Forelimb muscle (tissue), 1 donor: ENCODE results near the gene SLC12A5. TPM values are rescaled to one million over a fixed set of nuclear protein-coding genes. Genes with fewer than 3 reads are reported as not detected.
"Not testable (repeated sequence)": the region's sequence is repeated elsewhere in the genome, so short reads cannot be mapped to it uniquely, and the experiment has no call there.

Experiments
- DNase-seq: peaks from one replicate; pipeline ENCODE4 v3.0.0-alpha.2; 2013; ENCODE audit warnings: low read depth
- polyA plus RNA-seq: library from polyadenylated mRNA; unstranded; fragments of 120-200 nt; gene quantifications from one replicate; pipeline ENCODE4 v1.2.1, GENCODE V29; 2013; ENCODE audit not compliant: insufficient read length

SLC12A5 gene
- polyA plus RNA-seq, 1 donor: 0.52 TPM

DNA sequence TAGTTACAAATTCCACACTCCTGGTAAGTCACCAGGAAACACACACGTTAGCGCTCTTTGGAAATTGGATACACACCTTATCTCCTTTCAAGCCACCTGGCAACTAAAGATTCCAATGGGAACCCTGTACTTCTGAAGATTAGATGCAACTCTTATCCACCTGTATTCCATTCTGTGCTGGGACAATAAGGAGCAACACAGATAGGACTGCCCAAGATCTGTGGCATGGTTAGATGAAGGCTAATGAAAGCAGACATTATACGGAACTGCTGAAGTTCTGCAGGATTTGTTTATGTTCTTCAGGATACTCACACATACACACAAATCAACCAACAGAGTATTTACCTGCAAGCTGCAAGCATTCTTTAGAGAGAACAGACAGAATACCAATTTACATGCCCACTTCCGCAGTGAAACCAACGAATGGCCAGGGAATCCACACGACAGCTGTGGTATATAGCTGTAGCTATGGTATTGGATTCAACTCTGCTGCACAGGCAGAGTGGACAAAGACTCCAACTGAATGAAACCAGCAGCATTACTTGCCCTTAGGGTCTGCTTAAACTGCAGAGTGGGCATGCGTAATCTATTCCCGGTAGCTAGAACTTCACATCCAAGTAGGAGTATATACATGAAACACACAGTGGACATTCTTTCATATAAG lies 48.8 kb downstream of the SLC12A5 start:
- DNase-seq: no peak

DNA sequence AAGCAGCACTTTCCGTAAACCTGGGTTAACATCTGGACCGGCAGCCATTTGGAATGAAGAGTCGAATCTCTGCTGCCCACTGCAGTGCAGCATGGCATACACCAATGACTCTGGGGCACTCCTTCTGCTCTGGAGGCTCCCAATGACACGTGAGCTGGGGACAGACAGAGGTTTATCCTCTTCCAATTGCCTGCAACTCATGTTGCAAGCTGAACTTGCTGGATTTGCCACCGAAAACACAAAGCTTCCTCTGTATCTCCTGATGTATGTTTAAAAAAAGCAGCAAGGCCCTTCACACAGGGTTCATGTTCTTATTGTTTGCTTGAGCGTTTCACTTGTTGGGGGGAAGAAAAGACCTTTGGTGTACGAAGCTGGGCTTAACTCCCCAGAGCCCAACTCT lies 49.9 kb downstream of the SLC12A5 start:
- DNase-seq: no peak

DNA sequence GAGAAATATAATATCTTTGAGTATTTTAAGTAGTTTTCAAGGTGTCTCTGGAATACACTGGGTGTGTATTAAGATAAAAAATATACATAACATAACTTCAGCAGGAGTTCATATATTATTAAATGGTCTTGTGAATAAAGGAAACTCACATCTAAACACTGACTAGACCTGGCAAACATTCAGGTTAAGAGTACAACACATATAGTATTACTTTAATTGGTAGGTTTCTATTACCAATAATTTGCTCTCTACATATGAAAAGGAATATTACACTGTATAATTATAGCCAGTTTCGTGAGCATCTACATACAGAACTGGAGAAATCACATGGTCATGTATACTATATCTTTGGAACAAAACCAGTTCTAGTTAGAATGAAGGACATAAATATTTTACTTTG lies 52.1 kb downstream of the SLC12A5 start:
- DNase-seq: no peak

DNA sequence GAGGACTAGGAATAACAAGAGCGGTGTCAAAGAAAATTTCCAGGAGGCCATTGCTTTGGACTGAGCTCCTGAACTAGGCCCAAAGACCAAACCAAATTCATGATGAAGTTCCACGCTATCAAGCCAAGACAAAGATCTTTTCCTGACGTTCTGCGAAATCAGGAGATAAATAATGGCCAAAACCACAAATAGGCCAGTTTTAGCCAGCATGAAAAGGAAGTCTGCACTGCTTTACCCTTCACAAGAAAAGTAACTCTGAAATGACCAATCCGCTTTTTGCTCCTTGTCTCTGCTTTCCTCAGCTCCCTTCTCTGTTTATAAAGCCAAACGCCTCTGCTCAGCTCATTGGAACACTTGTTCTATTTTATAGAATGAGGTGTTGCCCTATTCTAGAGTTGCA lies 54.1 kb downstream of the SLC12A5 start:
- no peak for DNase-seq

DNA sequence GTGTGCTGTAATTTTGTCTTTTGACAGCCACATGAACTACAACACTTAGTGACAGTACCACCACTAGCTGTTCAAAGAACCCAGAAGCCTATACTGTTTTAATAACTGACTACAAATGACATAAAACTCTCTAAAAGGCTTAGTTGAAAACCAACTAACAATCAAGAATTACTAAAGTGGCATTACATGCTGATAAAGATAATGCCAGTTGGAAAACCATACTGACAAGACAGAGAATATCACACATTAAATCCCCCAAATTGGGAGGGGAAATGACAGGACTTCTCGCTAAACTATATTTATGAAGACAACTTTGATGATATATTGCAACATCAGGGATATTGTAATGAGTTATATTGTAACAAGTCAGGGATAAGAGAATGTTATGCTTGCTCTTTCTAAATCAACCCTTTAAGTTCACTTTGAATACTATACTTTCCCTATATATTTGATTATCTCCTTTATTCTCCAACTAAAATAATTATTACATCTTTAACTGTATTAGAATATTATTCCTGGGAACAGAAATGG lies 54.6 kb downstream of the SLC12A5 start:
- no peak for DNase-seq

DNA sequence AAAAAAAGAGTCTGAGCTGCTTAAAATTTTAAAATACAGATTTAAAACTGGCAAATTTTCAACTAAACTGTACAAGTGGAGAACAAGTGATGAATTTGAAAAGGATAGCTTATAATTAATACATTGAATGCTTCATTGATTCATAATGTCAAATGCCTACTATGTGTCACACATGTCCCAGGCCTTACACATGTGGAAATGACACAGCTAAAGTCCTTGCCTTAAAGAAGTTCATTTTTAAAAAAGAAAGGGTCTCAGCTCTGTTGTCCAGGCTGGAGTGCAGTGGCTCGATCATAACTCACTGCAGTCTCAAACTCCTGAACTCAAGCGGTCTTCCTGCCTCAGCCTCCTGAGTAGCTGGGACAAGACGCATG lies 55.8 kb downstream of the SLC12A5 start:
- no peak for DNase-seq

DNA sequence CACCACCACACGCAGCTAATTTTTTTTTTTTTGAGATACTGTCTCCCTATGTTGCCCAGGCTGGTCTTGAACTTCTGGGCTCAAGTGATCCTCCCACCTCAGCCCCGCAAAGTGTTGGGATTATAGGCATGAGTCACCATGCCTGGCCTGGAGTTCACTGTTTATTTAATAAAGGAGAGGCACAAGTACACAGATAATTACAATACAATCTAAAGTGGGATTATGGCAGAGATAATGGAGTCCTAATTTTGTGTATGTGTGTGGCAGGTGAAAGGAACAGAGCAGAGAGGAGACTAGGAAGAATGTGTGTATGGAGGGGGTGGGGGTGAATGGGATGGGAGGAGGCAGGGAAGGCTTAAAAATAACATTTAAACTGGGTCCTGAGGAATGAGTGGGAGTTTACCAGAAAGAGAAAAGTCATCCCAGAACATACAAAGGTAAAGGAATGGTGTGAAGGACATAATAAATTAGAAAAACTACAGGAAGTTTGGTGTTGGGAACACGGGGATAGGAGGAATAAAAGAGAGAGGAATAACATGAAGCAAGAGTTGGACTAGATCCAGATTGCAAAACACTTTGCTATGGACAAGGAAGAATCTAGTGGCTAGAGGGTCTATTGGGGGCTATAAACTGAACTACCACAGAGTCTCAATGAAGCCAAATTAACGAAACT lies 56.3 kb downstream of the SLC12A5 start:
- no peak for DNase-seq

DNA sequence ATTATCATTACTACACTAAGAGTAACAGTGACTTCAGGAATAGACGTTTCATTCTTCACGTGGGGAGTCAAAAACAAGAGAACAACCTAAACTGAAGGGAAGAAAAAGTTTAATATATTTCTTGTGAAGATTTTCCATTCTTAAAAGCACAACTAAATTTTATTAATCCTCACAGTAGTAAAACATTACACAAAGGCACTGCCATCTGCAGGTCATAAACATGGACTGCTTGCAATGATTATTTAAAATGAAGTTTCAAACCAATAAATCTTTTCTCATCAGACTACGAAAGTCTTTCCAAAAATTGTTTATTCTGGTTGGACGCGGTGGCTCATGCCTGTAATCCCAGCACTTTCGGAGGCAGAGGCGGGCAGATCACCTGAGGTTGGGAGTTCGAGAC lies 58.1 kb downstream of the SLC12A5 start:
- DNase-seq: no peak

DNA sequence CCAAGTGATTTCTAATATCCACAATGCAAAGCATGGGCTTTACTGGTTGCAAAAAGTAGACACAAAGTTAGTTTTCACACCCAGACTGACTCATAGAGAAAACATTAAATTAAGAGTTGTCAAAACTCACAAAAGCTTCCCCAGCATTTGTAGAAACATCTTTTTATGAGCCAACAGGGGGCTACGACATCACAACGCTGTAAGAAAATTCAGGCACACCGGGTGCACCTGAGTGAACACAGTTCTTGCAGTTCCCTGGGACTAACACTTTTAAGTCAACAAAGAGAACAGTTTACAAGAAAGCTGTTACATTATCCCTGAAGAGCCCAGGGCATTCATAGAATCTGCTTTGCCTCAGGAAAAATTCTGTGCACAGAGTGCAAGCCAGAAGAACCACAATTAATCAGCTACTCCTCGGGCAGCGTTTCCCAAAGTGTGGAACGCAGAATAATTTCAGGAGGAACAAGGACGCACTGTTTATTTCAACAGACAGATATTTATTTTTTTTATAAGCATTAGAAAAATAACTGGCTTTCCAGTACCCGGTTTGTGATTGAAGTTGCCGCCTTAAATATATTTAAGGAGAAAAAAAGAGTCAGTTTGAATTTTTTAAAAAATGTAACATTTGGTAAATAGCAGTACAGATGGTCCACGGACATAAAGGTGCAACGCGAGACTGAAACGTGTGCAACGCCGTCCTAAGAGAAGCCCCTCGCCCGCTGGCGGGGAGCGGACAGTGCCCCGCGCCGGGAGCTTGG lies 59.6 kb downstream of the SLC12A5 start:
- no peak for DNase-seq

DNA sequence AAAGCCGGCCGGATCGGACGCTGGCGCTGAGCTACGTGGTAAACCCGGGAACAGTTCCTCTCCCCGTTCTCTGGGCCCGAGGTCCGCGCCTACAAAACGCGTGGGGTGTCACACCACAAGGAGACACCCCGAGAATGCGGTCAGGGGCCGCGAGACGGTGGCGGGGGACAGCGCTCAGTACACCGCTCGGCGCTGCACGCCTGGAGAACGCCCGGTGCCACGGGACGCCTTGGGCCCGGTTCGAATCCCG lies 60.1 kb downstream of the SLC12A5 start:
- DNase-seq: no peak

DNA sequence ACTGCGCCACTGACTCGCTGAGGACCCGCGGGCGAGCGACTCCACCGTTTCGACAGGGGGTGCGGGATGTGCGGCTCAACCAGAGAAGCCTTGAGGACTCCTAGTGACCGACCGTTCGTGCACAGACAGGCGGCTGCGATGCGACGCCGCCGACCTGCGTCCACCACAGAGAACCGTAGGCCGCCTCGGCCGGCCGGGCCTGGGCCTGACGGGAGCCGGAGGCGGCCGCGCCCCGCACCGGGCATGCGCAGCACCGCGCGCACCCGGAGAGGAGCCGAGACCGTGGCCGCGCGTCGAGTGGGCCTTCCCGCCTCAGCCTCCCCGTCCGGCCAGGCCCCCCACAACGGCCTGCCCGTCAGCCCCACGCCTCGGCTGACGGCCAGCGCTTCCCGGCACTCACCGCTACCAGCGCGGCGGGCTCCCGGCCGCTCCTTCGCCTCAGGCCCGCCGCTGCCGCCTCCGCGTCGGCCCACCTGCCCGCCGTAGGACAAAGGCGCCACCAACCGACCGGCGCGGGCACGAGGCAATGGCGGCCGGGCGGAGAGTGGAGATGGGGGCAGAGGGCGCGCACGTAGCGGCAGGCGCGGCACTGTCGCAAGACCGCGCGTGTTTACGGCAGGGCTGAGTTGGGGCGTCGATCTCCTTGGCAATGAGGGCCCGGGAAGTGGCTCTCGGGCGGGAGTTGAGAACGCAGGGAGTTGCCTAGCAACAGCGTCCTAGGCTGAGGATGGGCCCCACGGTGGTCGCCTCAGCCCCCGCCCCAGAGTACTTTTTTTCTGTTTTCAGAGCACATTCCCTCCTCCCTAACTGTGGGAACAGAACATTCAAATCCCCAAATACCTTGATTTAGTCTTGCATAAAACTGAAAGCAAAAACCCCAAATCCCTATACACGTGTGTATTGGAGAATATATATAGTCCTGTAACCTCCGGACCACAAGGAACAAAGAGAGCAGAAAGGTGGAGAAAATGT lies 60.7 kb downstream of the SLC12A5 start, which contains the start of gene NCOA5:
NCOA5 (minus strand) TSS at position 546 of the 972 bp plus-strand sequence. CDS start 10,538 bp downstream, outside the sequence.
- peak; percentile 80 for DNase-seq

DNA sequence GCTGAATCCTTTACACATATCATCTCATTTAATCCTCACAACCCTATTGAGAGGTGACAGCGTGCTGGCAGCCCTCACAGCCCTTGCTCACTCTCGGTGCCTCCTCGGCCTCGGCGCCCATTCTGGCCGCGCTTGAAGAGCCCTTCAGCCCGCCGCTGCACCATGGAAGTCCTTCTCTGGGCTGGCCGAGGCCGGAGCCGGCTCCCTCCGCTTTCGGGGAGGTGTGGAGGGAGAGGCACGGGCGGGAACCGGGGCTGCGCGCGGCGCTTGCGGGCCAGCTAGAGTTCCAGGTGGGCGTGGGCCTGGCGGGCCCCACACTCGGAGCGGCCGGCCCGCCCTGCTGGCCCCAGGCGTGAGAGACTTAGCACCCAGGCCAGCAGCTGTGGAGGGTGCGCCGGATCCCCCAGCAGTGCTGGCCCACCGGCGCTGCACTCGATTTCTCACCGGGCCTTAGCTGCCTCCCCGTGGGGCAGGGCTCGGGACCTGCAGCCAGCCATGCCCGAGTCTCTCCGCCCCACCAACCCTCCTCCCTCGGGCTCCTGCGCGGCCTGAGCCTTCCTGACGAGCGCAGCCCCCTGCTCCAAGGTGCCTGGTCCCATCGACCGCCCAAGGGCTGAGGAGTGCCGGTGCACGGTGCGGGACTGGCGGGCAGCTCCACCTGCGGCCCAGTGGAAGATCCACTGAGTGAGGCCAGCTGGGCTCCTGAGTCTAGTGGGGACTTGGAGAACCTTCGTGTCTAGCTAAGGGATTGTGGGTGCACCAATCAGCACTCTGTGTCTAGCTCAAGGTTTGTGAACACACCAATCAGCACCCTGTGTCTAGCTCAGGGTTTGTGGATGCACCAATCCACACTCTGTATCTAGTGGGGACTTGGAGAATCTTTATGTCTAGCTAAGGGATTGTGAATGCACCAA lies 62.9 kb downstream of the SLC12A5 start:
- not testable (repeated sequence) for DNase-seq

DNA sequence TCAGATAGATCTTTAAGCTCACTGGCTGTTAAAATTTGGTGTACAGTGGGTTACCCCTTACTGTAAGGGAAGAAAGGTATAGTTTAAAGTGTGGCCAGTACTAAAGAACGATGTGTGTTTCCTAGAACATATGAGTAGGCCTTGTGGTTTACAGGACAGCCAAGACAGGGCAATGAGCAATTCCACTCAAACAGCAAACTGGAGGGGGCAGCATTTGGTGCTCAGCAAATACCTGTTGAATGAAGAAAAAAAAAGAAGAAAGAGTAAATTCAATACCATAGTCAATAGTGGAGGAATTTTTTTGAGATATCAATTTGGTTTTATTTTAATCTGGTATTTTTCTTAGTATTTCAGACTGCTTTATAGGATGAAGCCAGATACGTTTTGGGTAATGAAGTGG lies 64.5 kb downstream of the SLC12A5 start:
- DNase-seq: no peak

DNA sequence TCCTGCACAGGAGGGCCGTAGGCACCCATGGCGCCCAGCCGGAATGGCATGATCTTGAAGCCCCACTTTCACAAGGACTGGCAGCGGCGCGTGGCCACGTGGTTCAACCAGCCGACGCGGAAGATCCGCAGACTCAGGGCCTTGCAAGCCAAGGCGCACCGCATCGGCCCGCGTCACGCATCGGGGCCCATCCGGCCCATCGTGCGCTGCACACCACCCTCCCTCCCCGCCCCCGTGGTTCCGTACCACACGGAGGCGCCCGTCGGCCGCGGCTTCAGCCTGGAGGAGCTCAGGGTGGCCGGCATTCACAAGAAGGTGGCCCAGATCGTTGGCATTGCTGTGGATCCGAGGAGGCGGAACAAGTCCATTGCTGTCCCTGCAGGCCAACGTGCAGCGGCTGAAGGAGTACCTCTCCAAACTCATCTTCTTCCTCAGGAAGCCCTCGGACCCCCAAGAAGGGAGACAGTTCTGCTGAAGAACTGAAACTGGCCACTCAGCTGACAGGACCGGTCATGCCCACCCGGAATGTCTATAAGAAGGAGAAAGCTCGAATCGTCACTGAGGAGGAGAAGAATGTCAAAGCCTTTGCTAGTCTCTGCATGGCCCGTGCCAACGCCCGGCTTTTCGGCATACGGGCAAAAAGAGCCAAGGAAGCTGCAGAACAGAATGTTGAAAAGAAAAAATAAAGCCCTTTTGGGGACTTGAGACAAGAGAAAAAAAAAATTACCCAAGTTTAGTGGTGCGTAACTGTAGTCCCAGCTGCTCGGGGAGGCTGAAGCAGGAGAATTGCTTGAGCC lies 70.7 kb downstream of the SLC12A5 start:
- no peak for DNase-seq

DNA sequence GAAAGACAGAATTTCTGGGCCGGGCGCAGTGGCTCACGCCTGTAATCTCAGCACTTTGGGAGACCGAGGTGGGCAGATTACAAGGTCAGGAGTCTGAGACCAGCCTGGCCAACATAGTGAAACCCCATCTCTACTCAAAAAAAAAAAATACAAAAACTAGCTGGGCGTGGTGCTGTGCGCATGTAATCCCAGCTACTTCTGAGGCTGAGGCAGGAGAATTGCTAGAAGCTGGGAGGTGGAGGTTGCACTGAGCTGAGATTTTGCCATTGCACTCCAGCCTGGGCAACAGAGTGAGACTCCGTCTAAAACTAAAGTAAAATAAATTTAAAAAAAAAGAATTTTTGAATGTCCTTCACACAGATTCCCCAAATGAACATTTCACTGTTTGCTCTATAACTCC lies 71.4 kb downstream of the SLC12A5 start:
- DNase-seq: not testable (repeated sequence)

DNA sequence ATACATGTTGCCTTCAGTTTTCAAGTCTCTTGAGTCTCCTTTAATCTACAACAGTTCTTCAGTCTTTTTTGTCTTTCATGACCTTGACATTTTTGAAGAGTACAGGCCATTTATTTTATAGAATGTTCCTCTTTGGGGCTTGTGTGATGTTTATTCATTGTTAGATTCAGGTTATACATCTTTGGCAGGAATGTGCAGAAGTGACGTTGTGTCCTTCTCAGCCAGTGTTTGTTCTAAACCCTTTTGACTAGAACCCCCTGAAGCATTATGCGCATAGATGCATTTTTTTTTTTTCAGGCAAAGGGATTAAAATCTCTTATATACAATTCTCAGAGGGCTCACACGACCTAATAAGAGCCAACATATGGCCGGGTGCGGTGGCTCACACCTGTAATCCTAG lies 72.0 kb downstream of the SLC12A5 start:
- no peak for DNase-seq

DNA sequence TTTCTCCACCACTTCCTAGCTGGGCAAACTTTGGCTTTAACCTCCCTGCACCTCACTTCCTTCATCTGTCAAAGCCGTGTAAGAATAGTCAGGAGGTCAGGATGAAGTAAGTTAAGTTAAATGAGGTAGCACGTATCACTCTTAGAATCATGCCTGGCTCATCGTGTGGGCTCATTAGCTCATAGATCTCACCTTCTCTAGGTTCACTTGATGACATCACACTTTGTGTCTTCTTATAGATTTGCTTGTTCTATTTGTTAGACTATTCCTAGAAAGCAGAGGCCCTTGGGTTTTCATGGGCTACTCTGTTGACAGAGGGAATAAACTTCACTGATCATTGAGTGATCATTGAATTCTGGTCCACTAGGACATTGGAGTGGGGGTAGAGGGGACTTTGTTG lies 72.9 kb downstream of the SLC12A5 start:
- DNase-seq: no peak

DNA sequence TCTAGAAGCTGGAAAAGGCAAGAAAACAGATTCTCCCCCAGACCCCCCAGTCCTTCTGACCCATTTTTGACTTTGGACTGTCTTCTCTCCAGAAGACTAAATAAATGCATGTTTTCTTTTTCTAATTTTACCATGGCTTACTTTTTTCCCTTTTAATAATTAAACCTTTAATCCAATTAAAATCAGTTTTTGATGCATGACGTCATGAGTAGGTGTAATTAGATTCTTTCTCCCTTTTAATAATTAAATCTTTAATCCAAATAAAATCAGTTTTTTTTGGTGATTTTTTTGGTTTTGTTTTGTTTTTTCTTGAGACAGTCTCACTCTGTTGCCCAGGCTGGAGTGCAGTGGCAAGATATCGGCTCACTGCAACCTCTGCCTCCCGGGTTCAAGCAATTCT lies 73.9 kb downstream of the SLC12A5 start:
- DNase-seq: no peak

DNA sequence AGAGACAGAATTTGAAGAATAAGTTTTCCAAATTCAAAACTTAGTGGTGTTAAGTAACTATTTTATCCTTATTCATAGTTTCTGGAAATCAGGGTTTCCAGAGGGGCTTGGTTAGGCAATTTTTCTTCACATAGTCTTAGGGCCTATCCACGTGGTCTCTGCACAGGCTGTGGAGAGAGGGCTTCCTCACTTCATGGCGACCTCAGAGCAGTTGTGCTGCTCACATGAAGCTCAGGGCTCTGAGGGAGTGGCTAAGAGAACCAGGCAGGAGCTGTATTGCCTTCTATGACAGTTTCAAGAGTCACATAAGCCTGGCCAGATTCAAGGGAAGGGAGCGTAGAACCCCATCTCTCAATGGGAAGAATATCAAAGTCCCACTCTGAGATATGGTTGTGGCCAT lies 75.2 kb downstream of the SLC12A5 start:
- DNase-seq: no peak

DNA sequence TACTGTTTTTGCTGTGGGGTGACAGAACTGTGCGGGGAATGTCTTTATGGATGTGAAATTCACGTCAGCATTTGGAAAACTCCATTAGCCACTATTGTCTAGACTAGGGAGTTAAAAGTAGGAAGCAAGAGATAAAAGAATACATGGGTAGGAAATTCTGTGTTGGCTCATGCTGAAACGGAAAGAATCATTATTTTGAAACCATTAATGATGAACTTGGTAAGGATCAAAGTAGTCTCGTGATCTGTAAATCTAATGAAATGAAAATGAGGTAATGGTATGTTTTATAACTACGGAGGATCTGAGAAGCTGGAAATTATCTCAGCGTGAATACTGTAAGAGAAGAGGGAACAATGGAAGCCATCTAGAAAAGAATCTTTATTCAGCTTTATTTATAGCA lies 78.0 kb downstream of the SLC12A5 start:
- no peak for DNase-seq
